RWPE2 (cell line): Measurements from ENCODE around the gene NT5C3B.

Source experiments
- ATAC-seq: fragments of 200-7000 bp; cut with Tn5 transposase; 3 replicates; pipeline ENCODE4 v1.9.1; 2021; ENCODE audit warnings: low read depth
- DNase-seq: peaks from one replicate; pipeline ENCODE4 v3.0.0-alpha.2; 2020; ENCODE audit warnings: low spot score
- H3K27ac ChIP-seq: fragments of 450-650 bp; 2 replicates; pipeline ENCODE4 v1.5.1; 2017; ENCODE audit warnings: mild to moderate bottlenecking; ENCODE audit not compliant: poor library complexity, severe bottlenecking
- H3K27me3 ChIP-seq: fragments of 250-450 bp; sonication (Bioruptor Pico); 2 replicates; pipeline ENCODE4 v1.5.1; 2021; ENCODE audit warnings: mild to moderate bottlenecking, moderate library complexity; ENCODE audit not compliant: insufficient read depth, poor library complexity, severe bottlenecking
- H3K36me3 ChIP-seq: fragments of 250-450 bp; sonication (Bioruptor Pico); 2 replicates; pipeline ENCODE4 v1.5.1; 2020; ENCODE audit warnings: low read depth, mild to moderate bottlenecking, moderate library complexity
- H3K4me1 ChIP-seq: fragments of 250-450 bp; sonication (Bioruptor Pico); 2 replicates; pipeline ENCODE4 v1.5.1; 2021; ENCODE audit warnings: mild to moderate bottlenecking, moderate library complexity; ENCODE audit not compliant: insufficient read depth, poor library complexity, severe bottlenecking
- H3K4me3 ChIP-seq: fragments of 250-450 bp; sonication (Bioruptor Pico); 2 replicates; pipeline ENCODE4 v1.5.1; 2021; ENCODE audit warnings: mild to moderate bottlenecking, moderate library complexity; ENCODE audit not compliant: severe bottlenecking
- H3K9me3 ChIP-seq: fragments of 250-450 bp; sonication (Bioruptor Pico); 2 replicates; pipeline ENCODE4 v1.5.1; 2021; ENCODE audit warnings: mild to moderate bottlenecking, moderate library complexity; ENCODE audit not compliant: severe bottlenecking
- TF ChIP-seq, protein P1 (sequence below): fragments of 450-650 bp; IDR thresholded peaks from one replicate; pipeline ENCODE4 v1.5.1; 2017; ENCODE audit warnings: mild to moderate bottlenecking, moderate library complexity; ENCODE audit not compliant: poor library complexity, severe bottlenecking

Gene NT5C3B

DNA sequence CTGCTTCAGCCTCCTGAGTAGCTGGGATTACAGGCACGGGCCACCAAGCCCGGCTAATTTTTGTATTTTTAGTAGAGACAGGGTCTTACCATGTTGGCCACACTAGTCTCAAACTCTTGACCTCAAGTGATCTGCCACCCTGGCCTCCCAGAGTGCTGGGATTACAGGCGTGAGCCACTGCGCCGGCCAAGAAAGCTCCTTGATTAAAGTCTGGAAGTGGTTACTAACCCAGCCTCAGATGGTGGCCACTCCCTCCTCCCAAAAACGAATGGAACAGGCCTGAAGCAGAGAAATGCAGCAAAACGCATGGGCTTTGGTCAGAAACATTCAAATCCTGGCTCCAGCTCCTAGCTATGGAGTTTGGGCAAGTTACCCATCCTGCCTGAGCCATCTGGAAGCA is 11.9 kb downstream of the NT5C3B start:
- ATAC-seq, result no peak
- Histone ChIP-seq H3K36me3 (peaks cover 47% of the 10 kb centered on the region), H3K4me1 (no peaks in the 10 kb centered on the region), H3K27me3 (no peaks in the 10 kb centered on the region), H3K27ac (no peak overlapping the region), H3K9me3 (no peaks in the 10 kb centered on the region), H3K4me3 (no peak overlapping the region)
- TF ChIP-seq, protein P1, sequence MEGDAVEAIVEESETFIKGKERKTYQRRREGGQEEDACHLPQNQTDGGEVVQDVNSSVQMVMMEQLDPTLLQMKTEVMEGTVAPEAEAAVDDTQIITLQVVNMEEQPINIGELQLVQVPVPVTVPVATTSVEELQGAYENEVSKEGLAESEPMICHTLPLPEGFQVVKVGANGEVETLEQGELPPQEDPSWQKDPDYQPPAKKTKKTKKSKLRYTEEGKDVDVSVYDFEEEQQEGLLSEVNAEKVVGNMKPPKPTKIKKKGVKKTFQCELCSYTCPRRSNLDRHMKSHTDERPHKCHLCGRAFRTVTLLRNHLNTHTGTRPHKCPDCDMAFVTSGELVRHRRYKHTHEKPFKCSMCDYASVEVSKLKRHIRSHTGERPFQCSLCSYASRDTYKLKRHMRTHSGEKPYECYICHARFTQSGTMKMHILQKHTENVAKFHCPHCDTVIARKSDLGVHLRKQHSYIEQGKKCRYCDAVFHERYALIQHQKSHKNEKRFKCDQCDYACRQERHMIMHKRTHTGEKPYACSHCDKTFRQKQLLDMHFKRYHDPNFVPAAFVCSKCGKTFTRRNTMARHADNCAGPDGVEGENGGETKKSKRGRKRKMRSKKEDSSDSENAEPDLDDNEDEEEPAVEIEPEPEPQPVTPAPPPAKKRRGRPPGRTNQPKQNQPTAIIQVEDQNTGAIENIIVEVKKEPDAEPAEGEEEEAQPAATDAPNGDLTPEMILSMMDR, result no peak
- DNase-seq, result no peak

GRCh38 chr17:41823580-41823979 is 12.5 kb downstream of the NT5C3B start:
- TF ChIP-seq, protein P1, result no peak
- Histone ChIP-seq H3K4me1 (no peaks in the 10 kb centered on the region), H3K36me3 (peaks cover 42% of the 10 kb centered on the region), H3K27me3 (no peaks in the 10 kb centered on the region), H3K4me3 (no peak overlapping the region), H3K9me3 (no peaks in the 10 kb centered on the region), H3K27ac (no peak overlapping the region)
- ATAC-seq, result no peak
- no peak for DNase-seq

DNA sequence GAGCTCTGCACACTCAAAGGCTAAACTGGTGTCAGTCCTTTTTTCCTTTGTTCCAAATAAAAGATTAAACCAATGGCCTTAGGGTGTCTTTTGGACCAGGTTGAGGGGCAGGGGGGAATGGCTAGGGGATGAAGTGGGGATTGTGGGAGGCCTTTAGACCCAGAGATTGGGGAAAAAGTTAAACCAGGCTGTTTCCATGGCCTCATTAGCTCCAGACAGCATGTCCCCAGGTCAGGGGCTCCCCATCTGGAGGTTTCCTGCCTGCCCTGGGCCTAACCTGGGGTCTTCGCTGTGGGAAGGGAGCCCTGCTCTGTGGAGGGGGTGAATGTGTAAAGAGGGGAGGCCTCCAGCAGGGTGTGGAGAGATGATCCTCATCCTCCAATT is 12.9 kb downstream of the NT5C3B start:
- H3K36me3 ChIP-seq, result peaks cover 43% of the 10 kb centered on the region
- TF ChIP-seq, protein P1, result no peak
- DNase-seq, result no peak

GRCh38 chr17:41822216-41823140 is 13.6 kb downstream of the NT5C3B start:
- TF ChIP-seq, protein P1, result no peak
- peaks cover 42% of the 10 kb centered on the region for H3K36me3 ChIP-seq
- H3K4me3 ChIP-seq, result no peak overlapping the region
- H3K27me3 ChIP-seq, result no peaks in the 10 kb centered on the region
- no peaks in the 10 kb centered on the region for H3K4me1 ChIP-seq
- ATAC-seq, result 0 out of 3 replicates have a peak, but pooled peaks have one; percentile 3
- H3K27ac ChIP-seq, result no peak overlapping the region
- no peaks in the 10 kb centered on the region for H3K9me3 ChIP-seq
- DNase-seq, result no peak

More for the DNA sequence above, 12.9 kb downstream of the NT5C3B start:
- no peak overlapping the region for H3K27ac ChIP-seq
- H3K4me1 ChIP-seq, result no peaks in the 10 kb centered on the region
- ATAC-seq, result no peak
- H3K27me3 ChIP-seq, result no peaks in the 10 kb centered on the region
- H3K4me3 ChIP-seq, result no peak overlapping the region
- H3K9me3 ChIP-seq, result no peaks in the 10 kb centered on the region

GRCh38 chr17:41821776-41822175 is 14.3 kb downstream of the NT5C3B start:
- Histone ChIP-seq H3K27ac (no peak overlapping the region), H3K27me3 (no peaks in the 10 kb centered on the region), H3K4me1 (no peaks in the 10 kb centered on the region), H3K4me3 (no peak overlapping the region), H3K9me3 (no peaks in the 10 kb centered on the region), H3K36me3 (peaks cover 38% of the 10 kb centered on the region)
- ATAC-seq (no peak; the same call in 2 of the 3 replicates), DNase-seq (no peak)
- TF ChIP-seq, protein P1, result no peak
